Skeletal muscle tissue (tissue), 4 donors: ENCODE data around the gene METTL5. TPM values are rescaled to one million over a fixed set of nuclear protein-coding genes. Genes with fewer than 3 reads are reported as not detected.

Experiments
- H3K27ac ChIP-seq: one replicate; pipeline ENCODE4 v1.7.0; 2013; ENCODE audit warnings: mild to moderate bottlenecking, low read depth, low read length, inconsistent platforms
- H3K27me3 ChIP-seq, 3 donors: one replicate each; pipeline ENCODE4 v1.7.0; 2013; ENCODE audit warnings: low read length in 3 of 3; ENCODE audit not compliant: control insufficient read depth in 3 of 3, insufficient read depth in 3 of 3
- H3K36me3 ChIP-seq, 3 donors: one replicate each; pipeline ENCODE4 v1.7.0; 2013; ENCODE audit warnings: low read length in 3 of 3; ENCODE audit not compliant: control insufficient read depth in 3 of 3, insufficient read depth in 3 of 3
- H3K4me1 ChIP-seq, 3 donors: one replicate each; pipeline ENCODE4 v1.7.0; 2013; ENCODE audit warnings: low read length in 3 of 3, mild to moderate bottlenecking in 3 of 3; ENCODE audit not compliant: control insufficient read depth in 3 of 3, insufficient read depth in 3 of 3
- H3K4me3 ChIP-seq, 3 donors: one replicate each; pipeline ENCODE4 v1.7.0; 2013; ENCODE audit warnings: low read length in 3 of 3
- H3K9ac ChIP-seq, 3 donors: one replicate each; pipeline ENCODE4 v1.7.0; 2013; ENCODE audit warnings: low read length in 3 of 3, mild to moderate bottlenecking in 3 of 3, moderate library complexity in 2 of 3, low read depth in 1 of 3
- H3K9me3 ChIP-seq, 3 donors: one replicate each; pipeline ENCODE4 v1.7.0; 2013; ENCODE audit warnings: low read length in 3 of 3; ENCODE audit not compliant: control insufficient read depth in 3 of 3
- total RNA-seq: library from RNA; depleted of rRNA; stranded (reverse); fragments of >200 nt; gene quantifications from one replicate; pipeline ENCODE4 v1.2.3, GENCODE V29; 2014
- donor health status: Osteomylitis.

Gene METTL5
- total RNA-seq, 1 donor from 2014 or later, result 29.7 TPM

DNA sequence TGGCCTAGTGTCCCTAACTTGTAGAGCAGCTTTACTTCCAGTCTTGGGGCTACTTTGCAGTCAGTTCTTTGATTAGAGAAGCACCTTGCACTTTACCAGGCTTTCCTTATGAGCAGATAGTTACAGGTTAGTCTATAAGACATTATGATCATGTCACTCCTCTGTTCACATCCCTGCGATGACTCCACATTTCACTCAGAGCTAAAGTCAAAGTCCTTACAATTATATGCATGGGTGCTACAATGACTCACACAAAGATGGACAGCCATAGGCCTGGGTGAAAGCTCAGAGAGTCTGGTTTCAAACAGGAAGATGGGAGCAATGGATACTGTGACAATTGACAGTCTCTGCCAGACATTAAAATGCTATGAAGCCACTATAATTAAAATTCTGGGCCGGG is 53.1 kb downstream of the METTL5 start:
- H3K9ac ChIP-seq, result no peak overlapping the region
- no peaks in the 10 kb centered on the region for H3K9me3 ChIP-seq
- peaks cover 7 to 15% (median 8%) of the 10 kb centered on the region in 3 donors for H3K4me1 ChIP-seq
- H3K36me3 ChIP-seq, result no peaks in the 10 kb centered on the region
- peaks cover 5 to 12% (median 11%) of the 10 kb centered on the region in 3 donors for H3K27me3 ChIP-seq
- H3K27ac ChIP-seq, result no peak overlapping the region
- H3K4me3 ChIP-seq, result no peak overlapping the region

- no peak overlapping the region for H3K27ac ChIP-seq
- H3K36me3 ChIP-seq, result no peaks in the 10 kb centered on the region
- H3K9ac ChIP-seq, result no peak overlapping the region
- H3K4me1 ChIP-seq, result peaks cover 7 to 15% (median 8%) of the 10 kb centered on the region in 3 donors
- H3K9me3 ChIP-seq, result no peaks in the 10 kb centered on the region
- H3K27me3 ChIP-seq, result peaks cover 5 to 12% (median 11%) of the 10 kb centered on the region in 3 donors
- H3K4me3 ChIP-seq, result no peak overlapping the region
Observed at GRCh38 chr2:169771021-169771420, 53.7 kb downstream of the METTL5 start.

DNA sequence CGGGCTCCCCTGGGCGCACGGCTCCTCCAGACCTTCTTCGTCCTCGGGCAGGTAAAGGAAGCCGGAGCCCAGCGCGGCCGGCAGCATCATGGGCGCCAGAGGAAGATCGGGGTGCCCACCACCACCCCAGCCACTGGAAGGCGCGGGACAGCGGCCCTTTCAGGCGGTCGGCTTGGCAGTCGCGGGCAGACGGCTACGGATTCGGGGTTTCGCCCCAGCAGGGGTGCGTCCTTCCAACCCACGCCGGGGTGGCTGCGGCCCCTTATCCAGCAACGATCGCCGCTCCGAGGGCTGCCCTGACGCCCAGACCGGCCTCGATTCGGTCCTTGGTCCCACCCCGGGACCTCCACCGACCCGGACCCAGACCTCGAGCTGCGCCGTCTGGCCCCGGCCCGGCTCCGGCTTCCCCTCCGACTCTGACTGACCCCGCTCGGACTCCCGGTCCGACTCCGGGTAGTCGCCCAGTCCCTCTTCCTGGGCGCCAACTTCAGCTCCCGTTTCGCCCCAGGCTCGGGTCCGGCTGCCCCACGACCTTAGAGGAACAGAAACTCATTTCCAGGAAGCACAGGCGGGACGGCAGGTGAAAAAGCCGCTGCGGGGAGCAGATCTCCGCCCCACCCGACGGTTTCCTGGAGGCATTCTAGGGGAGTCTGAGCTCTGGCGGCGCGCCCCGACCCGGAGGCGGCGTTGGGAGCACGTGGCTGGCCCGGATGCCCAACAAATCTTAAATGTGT is 56.3 kb downstream of the METTL5 start:
- H3K27ac ChIP-seq, result no peak overlapping the region
- H3K9me3 ChIP-seq, result no peaks in the 10 kb centered on the region
- H3K4me3 ChIP-seq, result peak overlapping the region; percentile 33 to 43 (median 35)
- H3K4me1 ChIP-seq, result peaks cover 7 to 15% (median 8%) of the 10 kb centered on the region in 3 donors
- peak overlapping the region in 1 of 3 donors; percentile 20 for H3K9ac ChIP-seq
- H3K27me3 ChIP-seq, result peaks cover 5 to 12% (median 11%) of the 10 kb centered on the region in 3 donors
- no peaks in the 10 kb centered on the region for H3K36me3 ChIP-seq

- Histone ChIP-seq H3K4me1 (peaks cover 7 to 15% (median 8%) of the 10 kb centered on the region in 3 donors), H3K36me3 (no peaks in the 10 kb centered on the region), H3K4me3 (peak overlapping the region in 1 of 3 donors; percentile 30), H3K9ac (no peak overlapping the region), H3K27me3 (peaks cover 5 to 12% (median 11%) of the 10 kb centered on the region in 3 donors), H3K9me3 (no peaks in the 10 kb centered on the region), H3K27ac (no peak overlapping the region)
Observed at GRCh38 chr2:169767243-169767888, 57.3 kb downstream of the METTL5 start.

GRCh38 chr2:169765523-169765922 is 59.2 kb downstream of the METTL5 start:
- no peaks in the 10 kb centered on the region for H3K36me3 ChIP-seq

DNA sequence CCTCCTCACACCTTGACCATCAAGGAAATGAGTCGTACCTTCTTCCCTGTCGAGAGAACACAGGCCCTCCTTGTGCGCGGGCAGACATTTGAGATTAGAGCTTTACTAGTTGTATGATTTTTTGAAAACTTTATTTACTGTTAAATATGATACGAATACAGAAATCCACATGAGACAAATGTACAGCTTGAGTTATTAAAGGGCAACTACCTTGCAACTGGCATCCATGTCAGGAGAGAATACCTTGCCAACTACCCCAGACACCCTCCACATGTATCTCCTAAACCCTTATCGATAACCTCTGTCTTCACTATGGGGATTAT is 62.8 kb downstream of the METTL5 start:
- no peaks in the 10 kb centered on the region for H3K36me3 ChIP-seq
- H3K27me3 ChIP-seq, result no peaks in the 10 kb centered on the region
- no peak overlapping the region for H3K4me3 ChIP-seq
- H3K9ac ChIP-seq, result no peak overlapping the region
- H3K27ac ChIP-seq, result no peak overlapping the region
- H3K9me3 ChIP-seq, result no peaks in the 10 kb centered on the region
- peaks cover 0 to 2% (median 0%) of the 10 kb centered on the region in 3 donors for H3K4me1 ChIP-seq

More at GRCh38 chr2:169765523-169765922, 59.2 kb downstream of the METTL5 start:
- Histone ChIP-seq H3K4me3 (no peak overlapping the region), H3K9ac (no peak overlapping the region), H3K27me3 (peaks cover 5 to 12% (median 11%) of the 10 kb centered on the region in 3 donors), H3K27ac (no peak overlapping the region), H3K9me3 (no peaks in the 10 kb centered on the region), H3K4me1 (peaks cover 7 to 15% (median 8%) of the 10 kb centered on the region in 3 donors)

Other genes with a start within 250 kb of the METTL5 start
- gene PPIG, start 240.6 kb downstream of the METTL5 start, total RNA-seq, result 25.6 TPM
- not detected for gene CFAP210, start 130.5 kb downstream of the METTL5 start, total RNA-seq
- gene PHOSPHO2, start 130.4 kb downstream of the METTL5 start, total RNA-seq, result 3.7 TPM
- gene KLHL23, start 91.1 kb downstream of the METTL5 start, total RNA-seq, result 28.7 TPM
- 24.5 TPM for gene SSB, start 26.0 kb downstream of the METTL5 start, total RNA-seq
- 67.8 TPM for gene UBR3, start 2.5 kb upstream of the METTL5 start, total RNA-seq